NB4 (cell line): ENCODE measurements around the gene SPAG17.

Experiments
- DNase-seq: peaks from one replicate; pipeline ENCODE4 v3.0.0; 2010; ENCODE audit warnings: low read depth
- H3K4me3 ChIP-seq: one replicate; pipeline ENCODE4 v1.5.1; 2011; ENCODE audit warnings: mild to moderate bottlenecking, low read depth, low read length, moderate library complexity
- CTCF ChIP-seq: IDR thresholded peaks from one replicate; pipeline ENCODE4 v1.5.1; 2012; ENCODE audit warnings: low read depth, low read length
- MYC ChIP-seq: IDR thresholded peaks from 2 replicates; pipeline ENCODE4 v1.6.1; 2011; ENCODE audit warnings: low read depth, low read length
- POLR2A ChIP-seq: IDR thresholded peaks from 2 replicates; pipeline ENCODE4 v1.6.1; 2011; ENCODE audit warnings: mild to moderate bottlenecking; ENCODE audit not compliant: insufficient read length; ENCODE audit errors: extremely low read depth
- TF ChIP-seq, protein P1 (sequence below): IDR thresholded peaks from 2 replicates; pipeline ENCODE4 v1.6.1; 2011; ENCODE audit warnings: low read depth, low read length

SPAG17 gene

DNA sequence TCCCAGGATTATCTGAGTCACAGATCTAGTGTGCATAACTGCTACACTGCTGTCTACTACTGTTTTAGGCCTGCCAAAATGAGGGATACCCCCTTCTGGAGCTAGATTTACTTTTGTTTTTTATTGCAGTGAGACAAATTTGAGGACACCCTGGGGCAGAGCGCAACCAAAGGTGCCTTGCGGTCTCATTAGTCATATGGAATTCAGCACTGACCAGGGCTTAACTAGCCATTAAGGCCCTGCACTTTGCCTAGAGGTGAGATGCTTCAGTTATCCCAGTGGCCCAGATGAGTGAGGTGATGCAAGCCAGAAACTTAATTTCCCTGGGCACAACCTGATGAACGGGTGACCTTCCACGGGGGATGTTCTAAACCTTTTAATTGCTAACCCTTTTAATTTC lies 998 bp upstream of the SPAG17 start:
- DNase-seq: no peak
- H3K4me3 ChIP-seq: no peak overlapping the region
- TF ChIP-seq, protein P1, sequence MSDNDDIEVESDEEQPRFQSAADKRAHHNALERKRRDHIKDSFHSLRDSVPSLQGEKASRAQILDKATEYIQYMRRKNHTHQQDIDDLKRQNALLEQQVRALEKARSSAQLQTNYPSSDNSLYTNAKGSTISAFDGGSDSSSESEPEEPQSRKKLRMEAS: no peak
- no peak for TF ChIP-seq MYC
- no peak for TF ChIP-seq CTCF
- TF ChIP-seq POLR2A: no peak

- DNase-seq: no peak
- H3K4me3 ChIP-seq: no peak overlapping the region
- TF ChIP-seq CTCF (no peak), MYC (no peak), POLR2A (no peak)
- TF ChIP-seq, protein P1: no peak
Observed at GRCh38 chr1:118184739-118185083, 317 bp downstream of the SPAG17 start.

GRCh38 chr1:118183586-118183985 lies 1.4 kb downstream of the SPAG17 start:
- no peak for TF ChIP-seq POLR2A
- no peak for TF ChIP-seq CTCF
- TF ChIP-seq MYC: no peak
- TF ChIP-seq, protein P1: no peak
- no peak for DNase-seq
- H3K4me3 ChIP-seq: no peak overlapping the region

DNA sequence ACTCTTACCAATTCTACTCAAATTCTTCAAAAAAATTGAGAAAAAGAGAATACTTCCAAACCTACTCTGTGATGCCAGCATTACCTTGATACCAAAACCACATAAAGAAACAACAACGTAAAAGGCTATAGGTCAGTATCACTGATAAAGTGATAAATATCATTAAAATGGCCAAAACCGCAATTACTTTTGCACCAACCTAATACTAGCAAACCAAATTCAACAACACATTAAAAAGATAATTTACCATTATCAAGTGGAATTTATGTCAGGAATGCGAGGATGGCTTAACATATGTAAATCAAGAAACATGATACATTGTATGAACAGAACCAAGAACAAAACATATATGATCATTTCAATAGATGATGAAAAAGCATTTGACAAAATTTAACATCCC lies 7.0 kb downstream of the SPAG17 start:
- TF ChIP-seq MYC: no peak
- TF ChIP-seq POLR2A: no peak
- TF ChIP-seq, protein P1: no peak
- no peak for TF ChIP-seq CTCF
- no peak for DNase-seq

GRCh38 chr1:118169016-118169415 lies 16.0 kb downstream of the SPAG17 start:
- TF ChIP-seq, protein P1: no peak
- no peak for TF ChIP-seq CTCF
- TF ChIP-seq MYC: no peak
- H3K4me3 ChIP-seq: no peak overlapping the region
- DNase-seq: no peak

More for the DNA sequence above, 7.0 kb downstream of the SPAG17 start:
- no peak overlapping the region for H3K4me3 ChIP-seq

GRCh38 chr1:118160806-118161205 lies 24.2 kb downstream of the SPAG17 start:
- no peak for TF ChIP-seq POLR2A
- H3K4me3 ChIP-seq: no peak overlapping the region
- DNase-seq: no peak
